GM19452 (cell line): ENCODE results near the gene TCP11.

Experiments
- ATAC-seq: cut with Tn5 transposase; IDR thresholded peaks from one replicate; pipeline ENCODE4 v1.9.1; 2021; ENCODE audit not compliant: unreplicated experiment

Gene TCP11

GRCh38 chr6:35173427-35174087, 32.4 kb upstream of the TCP11 start:
- ATAC-seq = no peak

GRCh38 chr6:35173044-35173426, 31.9 kb upstream of the TCP11 start:
- no peak for ATAC-seq

- ATAC-seq = no peak
These were observed 29.8 kb upstream of the TCP11 start for GRCh38 chr6:35170891-35171290.

GRCh38 chr6:35170166-35170565, 29.0 kb upstream of the TCP11 start:
- ATAC-seq = no peak

GRCh38 chr6:35168461-35168861, 27.3 kb upstream of the TCP11 start:
- ATAC-seq = no peak

GRCh38 chr6:35167505-35167904, 26.4 kb upstream of the TCP11 start:
- ATAC-seq = no peak

- no peak for ATAC-seq
These were observed 25.4 kb upstream of the TCP11 start for GRCh38 chr6:35166520-35166919.

GRCh38 chr6:35166116-35166515, 25.0 kb upstream of the TCP11 start:
- no peak for ATAC-seq

GRCh38 chr6:35165630-35166071, 24.5 kb upstream of the TCP11 start:
- ATAC-seq = no peak

- ATAC-seq = no peak
These were observed 23.7 kb upstream of the TCP11 start for GRCh38 chr6:35164868-35165267.

GRCh38 chr6:35164277-35164676, 23.1 kb upstream of the TCP11 start:
- no peak for ATAC-seq

- ATAC-seq = no peak
These were observed 22.7 kb upstream of the TCP11 start for GRCh38 chr6:35163836-35164235.

GRCh38 chr6:35161776-35162607, 20.9 kb upstream of the TCP11 start:
- no peak for ATAC-seq

- no peak for ATAC-seq
These were observed 20.1 kb upstream of the TCP11 start for GRCh38 chr6:35161266-35161665.

GRCh38 chr6:35160642-35161041, 19.5 kb upstream of the TCP11 start:
- no peak for ATAC-seq

GRCh38 chr6:35158520-35158919, 17.4 kb upstream of the TCP11 start:
- ATAC-seq = no peak

- no peak for ATAC-seq
These were observed 13.8 kb upstream of the TCP11 start for GRCh38 chr6:35154947-35155346.

GRCh38 chr6:35154262-35154661, 13.1 kb upstream of the TCP11 start:
- no peak for ATAC-seq

- no peak for ATAC-seq
These were observed 11.0 kb upstream of the TCP11 start for GRCh38 chr6:35152067-35152707.

GRCh38 chr6:35151466-35151865, 10.3 kb upstream of the TCP11 start:
- ATAC-seq = no peak

- ATAC-seq = no peak
These were observed 8.9 kb upstream of the TCP11 start for GRCh38 chr6:35149891-35150566.
